Activated CD8-positive, alpha-beta memory T cell treated with anti-CD3 and anti-CD28 coated beads, Interleukin-2, amount 50 U/mL, for 24 hours (primary cell): ENCODE measurements around the gene GALNT4.

Source experiments
- DNase-seq: peaks from one replicate; pipeline ENCODE4 v3.0.0-alpha.2; 2020; ENCODE audit errors: extremely low read depth

Gene GALNT4

DNA sequence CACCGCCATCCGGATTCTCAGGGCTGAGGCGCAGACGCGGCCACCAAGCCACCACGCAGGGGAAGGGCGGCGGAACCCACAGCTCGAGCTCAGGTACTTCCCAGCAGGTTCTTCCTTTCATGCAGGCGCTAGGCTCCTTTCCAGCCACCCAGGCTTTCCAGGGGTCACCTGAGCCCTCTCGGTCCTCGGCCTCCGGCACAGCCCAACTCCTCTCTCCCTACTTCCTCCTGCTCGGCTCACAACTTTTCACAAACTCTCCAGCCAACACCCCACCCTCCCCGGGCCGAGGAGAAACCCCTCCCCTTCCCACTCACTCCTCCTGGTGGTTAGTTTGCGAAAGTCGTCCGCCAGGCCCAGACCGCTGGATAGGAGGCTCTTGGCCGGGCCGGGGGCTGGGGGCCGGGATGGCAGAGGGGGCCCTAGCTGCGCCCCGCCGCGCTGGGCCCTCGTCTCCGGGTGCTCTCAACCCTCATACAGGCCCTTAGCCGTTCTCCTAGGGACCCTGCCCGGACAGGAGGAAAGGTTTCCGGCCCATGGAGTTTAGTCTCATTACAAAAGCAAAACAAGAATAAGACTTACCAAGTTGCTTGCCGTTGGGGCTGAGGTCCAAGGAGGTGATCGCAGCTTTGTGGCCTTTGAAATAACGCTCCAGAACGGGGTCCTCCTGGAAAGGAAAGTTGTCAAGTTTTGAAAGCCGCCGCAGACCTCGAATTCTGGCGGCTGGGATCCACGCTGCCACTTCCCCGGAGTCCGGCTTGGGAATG lies at the start of gene GALNT4:
TSS of gene GALNT4 (minus strand) at position 256 of the 764 bp plus-strand sequence. CDS start at position 9, 247 bp downstream.
- no peak for DNase-seq

DNA sequence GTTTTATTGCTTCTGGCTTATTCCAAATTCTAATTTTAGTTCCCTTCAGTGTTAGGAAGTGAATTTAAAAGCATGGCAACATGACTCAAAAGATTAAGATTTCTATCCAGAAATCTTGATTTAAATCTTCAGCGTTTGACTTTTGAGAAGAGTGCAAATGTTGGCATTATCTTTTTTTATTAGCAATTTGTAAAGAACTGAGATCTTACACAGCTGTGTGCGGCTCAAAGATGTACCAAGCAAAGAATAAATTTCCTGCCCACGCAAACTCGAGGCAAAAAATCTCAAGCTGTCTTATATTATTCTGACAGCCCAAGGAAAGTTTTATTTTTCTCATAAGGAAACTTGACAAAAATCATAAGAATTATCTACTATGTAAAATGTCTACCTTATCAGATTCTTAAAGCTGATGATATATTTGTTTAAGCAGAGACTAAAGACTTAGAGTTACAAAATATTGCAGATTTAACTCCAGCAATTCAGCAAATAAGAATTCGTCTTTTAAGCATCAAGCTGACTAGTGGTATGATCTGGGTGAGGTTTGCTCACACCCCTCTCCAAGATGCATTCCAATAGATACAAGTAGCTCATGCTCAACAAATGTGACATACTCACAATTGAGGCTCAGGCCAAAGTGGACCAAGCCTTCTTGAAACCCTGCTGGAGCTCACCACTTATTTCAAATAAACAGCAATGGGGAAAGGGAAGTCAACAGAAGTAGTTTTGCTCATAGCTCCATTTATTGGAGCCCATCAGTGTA lies 48.6 kb upstream of the GALNT4 start:
- DNase-seq, result no peak

DNA sequence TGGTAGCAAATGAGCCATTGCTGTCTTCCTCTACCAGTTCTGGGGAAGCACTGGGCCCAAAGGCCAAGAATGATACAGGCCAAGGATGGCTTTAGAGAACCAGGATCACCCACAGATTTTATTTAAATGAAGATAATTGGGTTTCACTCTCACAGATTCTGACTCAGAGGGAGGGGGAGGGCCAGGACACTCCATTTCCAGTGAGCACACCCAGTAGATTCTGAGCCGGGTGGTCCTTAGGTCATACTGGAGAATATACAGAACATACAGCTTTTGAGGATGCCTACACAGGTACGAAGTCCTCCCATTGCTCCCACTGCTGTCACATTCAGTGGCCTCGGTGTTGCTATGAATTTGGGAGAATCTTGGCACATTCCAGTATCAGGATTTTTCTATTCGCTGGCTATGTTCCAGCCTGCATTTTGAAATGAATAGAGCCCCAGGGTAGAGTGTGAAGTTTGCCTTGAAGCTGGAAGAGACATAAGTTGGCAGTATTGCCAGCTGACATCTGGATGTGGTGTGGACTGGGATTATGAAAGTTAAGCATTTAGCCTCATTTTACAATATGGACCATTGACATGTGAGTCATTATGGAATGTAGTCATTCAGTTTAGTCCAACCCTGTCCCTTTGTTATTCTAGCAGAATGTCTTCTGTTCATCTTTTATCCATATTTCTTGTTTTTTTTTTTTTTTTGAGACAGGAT lies 47.0 kb upstream of the GALNT4 start:
- DNase-seq, result no peak

GRCh38 chr12:89568484-89568883 lies 43.9 kb upstream of the GALNT4 start:
- no peak for DNase-seq

GRCh38 chr12:89567691-89568239 lies 43.2 kb upstream of the GALNT4 start:
- no peak for DNase-seq

DNA sequence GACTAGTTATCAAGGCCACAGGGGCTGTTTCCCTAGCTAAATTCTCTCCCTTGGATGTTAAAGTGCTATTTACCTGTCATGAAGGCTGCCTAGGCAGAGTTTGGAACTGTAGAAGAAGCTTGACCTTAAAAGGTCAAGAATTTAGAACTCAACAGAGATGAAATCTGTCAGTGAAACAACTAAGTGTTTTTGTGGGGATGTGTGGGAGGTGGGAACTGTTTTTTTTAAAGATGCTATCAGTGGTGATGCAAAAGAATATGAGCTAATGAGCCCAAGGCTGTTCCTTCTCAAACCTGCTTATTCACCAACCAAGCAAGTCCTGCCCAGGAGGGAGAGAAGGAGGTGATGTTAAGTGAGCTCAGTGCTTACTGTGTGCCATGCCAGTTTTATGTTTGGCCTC lies 42.0 kb upstream of the GALNT4 start:
- no peak for DNase-seq

DNA sequence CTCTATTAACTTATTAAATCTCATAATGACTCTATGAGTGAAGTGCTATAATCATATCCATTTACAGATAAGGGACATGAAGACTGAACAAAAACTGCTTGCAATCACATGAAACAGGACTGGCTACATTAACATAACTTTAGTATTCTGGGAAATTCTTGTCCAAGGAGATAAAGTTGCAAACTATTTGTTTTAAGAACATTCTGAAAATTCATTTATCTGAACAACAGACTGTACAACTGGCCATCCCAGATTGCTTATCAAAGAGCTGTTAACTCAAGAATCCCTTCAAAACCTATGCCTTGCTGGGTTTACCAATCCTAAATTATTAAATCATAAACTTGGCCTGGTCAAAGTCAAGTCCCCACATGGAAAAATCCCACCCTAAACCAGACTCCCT lies 40.4 kb upstream of the GALNT4 start:
- DNase-seq, result no peak

GRCh38 chr12:89559753-89560152 lies 35.2 kb upstream of the GALNT4 start:
- DNase-seq, result no peak

GRCh38 chr12:89556976-89557375 lies 32.4 kb upstream of the GALNT4 start:
- no peak for DNase-seq

GRCh38 chr12:89552376-89552775 lies 27.8 kb upstream of the GALNT4 start:
- DNase-seq, result no peak

- no peak for DNase-seq
Measured at GRCh38 chr12:89551747-89552146, 27.2 kb upstream of the GALNT4 start.

- no peak for DNase-seq
Measured at GRCh38 chr12:89547101-89547500, 22.5 kb upstream of the GALNT4 start.

- no peak for DNase-seq
Measured at GRCh38 chr12:89546151-89546550, 21.6 kb upstream of the GALNT4 start.

GRCh38 chr12:89544681-89545184 lies 20.1 kb upstream of the GALNT4 start:
- DNase-seq, result no peak

DNA sequence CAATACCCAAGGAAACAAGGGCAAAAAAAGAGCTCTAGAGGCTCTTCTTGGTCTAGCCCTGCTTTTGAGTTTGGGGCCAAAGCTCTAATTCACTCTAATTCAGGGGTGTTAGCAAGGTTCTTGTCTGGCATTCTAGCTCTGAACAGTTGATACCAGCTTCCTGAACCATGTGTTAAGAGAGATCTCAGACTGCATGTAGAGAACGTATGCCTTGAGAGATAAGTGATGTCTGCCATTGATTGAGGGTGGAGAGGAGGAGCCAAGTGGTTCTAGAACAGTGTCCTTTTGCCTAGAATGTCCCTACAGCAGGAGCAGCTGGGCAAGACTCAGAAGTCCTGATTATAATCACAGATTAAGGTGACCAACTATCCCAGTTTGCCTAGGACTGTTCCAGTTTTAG lies 19.4 kb upstream of the GALNT4 start:
- no peak for DNase-seq

DNA sequence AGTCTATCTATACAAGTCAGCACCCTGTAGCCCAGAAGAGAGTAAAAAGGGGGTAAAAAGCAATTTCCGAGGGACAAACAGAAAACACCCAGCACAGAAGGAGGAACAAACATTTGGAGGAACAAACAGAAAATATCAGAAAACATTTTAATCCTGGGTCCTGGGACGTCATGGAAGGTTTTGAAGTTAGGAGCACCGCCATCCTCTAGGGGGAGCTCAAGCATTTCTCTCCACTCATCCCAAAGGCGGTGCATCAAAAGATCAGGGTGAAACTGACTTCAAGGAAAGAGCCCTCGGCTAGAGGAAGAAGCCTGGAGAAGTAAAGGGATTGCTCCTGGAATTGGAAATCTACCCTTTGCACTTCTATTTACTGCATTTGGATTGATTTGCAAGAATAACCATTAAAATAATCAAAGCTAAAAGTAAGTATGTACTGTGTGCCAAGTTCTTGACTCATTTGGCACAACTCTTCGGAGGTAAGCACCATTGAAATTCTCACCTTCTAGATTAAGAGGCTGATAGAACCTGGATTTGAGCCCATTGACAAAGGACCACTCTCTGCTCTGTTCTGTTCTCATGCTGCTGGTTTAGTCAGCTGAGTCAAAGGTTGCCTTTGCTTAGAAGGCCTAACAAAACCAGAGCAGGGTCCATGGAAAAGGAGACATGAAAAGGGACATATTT lies 18.5 kb upstream of the GALNT4 start:
- DNase-seq, result no peak

- no peak for DNase-seq
Measured at GRCh38 chr12:89542236-89542635, 17.6 kb upstream of the GALNT4 start.

DNA sequence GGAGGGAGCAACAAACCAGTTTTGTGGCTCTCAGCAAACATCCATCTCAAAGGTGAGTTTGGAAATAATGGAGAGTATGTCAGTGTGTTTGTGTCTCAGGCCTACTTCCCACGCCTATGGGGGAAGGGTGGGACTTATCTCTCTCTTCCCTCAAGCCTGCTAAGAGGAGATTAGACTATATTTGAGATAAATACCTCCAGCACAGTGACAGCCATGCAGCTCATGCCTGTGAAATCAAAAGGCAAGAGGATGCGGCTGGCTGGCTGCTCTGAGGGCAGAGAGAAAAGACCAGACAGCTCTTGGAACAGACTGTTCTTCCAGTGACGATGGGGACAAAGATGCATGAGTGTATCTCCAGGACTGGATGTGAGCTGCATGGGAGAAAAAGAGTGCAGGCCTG lies 16.0 kb upstream of the GALNT4 start:
- DNase-seq, result no peak

GRCh38 chr12:89539426-89540223 lies 15.0 kb upstream of the GALNT4 start:
- no peak for DNase-seq

DNA sequence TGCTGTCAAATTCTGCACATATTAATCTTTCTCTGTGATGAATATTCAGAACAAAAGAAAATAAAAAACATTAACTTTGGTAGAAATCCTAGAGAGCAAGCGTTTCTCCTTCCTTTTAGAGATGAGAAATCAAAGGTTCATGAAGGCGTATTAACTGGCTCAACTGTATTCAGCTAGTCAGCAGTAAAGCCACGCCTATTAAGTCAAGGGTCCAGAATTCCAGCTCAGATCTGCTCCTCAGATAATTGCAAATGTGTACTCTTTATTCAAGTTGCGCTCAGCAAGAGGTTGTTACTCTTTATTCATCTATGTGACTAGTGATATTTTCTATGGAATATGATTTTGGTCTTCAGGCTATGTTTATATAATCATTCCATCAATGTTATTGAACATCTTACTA lies 14.3 kb upstream of the GALNT4 start:
- DNase-seq, result no peak

DNA sequence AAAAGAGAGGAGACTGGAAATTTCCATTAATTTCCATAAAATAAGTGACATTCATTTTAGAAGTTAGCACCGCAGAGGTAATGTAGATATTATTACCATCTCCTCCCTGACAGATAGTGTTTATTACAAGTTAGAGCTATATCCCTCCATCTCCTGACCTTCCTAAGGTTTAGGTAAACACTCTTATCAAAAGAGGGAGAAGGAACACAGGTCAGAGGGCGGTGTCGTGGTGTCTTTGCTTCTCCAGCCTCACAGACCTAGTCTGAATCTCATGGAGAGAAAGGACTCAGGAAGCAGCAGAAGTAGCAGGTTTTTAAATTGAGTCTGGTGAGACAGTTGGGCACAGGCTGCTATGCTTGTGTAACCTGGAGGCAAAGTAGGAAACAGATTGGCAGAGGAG lies 12.8 kb upstream of the GALNT4 start:
- no peak for DNase-seq
